Gastrocnemius medialis (tissue), 4 donors: ENCODE results near the gene KRT83. TPM values are rescaled to one million over a fixed set of nuclear protein-coding genes. Genes with fewer than 3 reads are reported as not detected.
"Not testable (repeated sequence)": the region's sequence is repeated elsewhere in the genome, so short reads cannot be mapped to it uniquely, and the experiment has no call there.

ENCODE experiments used
- ATAC-seq, 2 donors: fragments of 150-250 bp; one replicate each; pipeline ENCODE4 v1.9.1; 2016
- DNase-seq, 2 donors: peaks; one replicate each; pipeline ENCODE4 v3.0.0-alpha.2; 2019
- H3K27ac ChIP-seq, 4 donors: fragments of 200-600 bp; sonication (generic); 1 replicate in 1 of 4; 2 replicates in 3 of 4; pipeline ENCODE4 v1.5.1; 2016 to 2018; ENCODE audit warnings: mild to moderate bottlenecking in 2 of 4, moderate library complexity in 1 of 4
- H3K27me3 ChIP-seq, 3 donors: fragments of 200-600 bp; sonication (generic) in 2 of 3; 1 replicate in 1 of 3; 2 replicates in 2 of 3; pipeline versions ENCODE4 v1.5.1 to v1.6.0; 2016 to 2019; ENCODE audit warnings: mild to moderate bottlenecking in 1 of 3, moderate library complexity in 1 of 3
- H3K36me3 ChIP-seq, 2 donors: fragments of 200-600 bp; sonication (generic) in 1 of 2; one replicate each; pipeline ENCODE4 v1.5.1; 2017 to 2018
- H3K4me1 ChIP-seq, 2 donors: fragments of 200-600 bp; sonication (generic) in 1 of 2; one replicate each; pipeline ENCODE4 v1.5.1; 2016 to 2017; ENCODE audit warnings: mild to moderate bottlenecking in 2 of 2
- H3K4me3 ChIP-seq, 4 donors: fragments of 200-600 bp; sonication (generic) in 3 of 4; 1 replicate in 1 of 4; 2 replicates in 3 of 4; pipeline ENCODE4 v1.5.1; 2016 to 2019; ENCODE audit warnings: mild to moderate bottlenecking in 2 of 4
- H3K9me3 ChIP-seq, 3 donors: fragments of 200-600 bp; sonication (generic) in 2 of 3; 1 replicate in 1 of 3; 2 replicates in 2 of 3; pipeline ENCODE4 v1.5.1; 2016 to 2019
- POLR2A ChIP-seq, 2 donors: fragments of 450-650 bp; IDR thresholded peaks; one replicate each; pipeline ENCODE4 v1.6.1; 2017; ENCODE audit warnings: antibody characterized with exemption in 2 of 2, mild to moderate bottlenecking in 2 of 2, moderate library complexity in 2 of 2
- in situ Hi-C, 4 donors: fragments of 200-750 bp; cut with MboI; loops; one replicate each; pipeline versions ENCODE4 v1.15.0 to v1.8.0; 2017; ENCODE audit warnings: low sequenced_read_pairs in 4 of 4
- intact Hi-C: fragments of 100-400 bp; cut with DNase I; formaldehyde crosslinking; loops from one replicate; pipeline ENCODE4 v1.15.1; 2023; ENCODE audit warnings: low total_unique reads
- total RNA-seq, 4 donors: library from RNA; depleted of rRNA; stranded (reverse); fragments of >200 nt; gene quantifications; one replicate each; pipeline versions ENCODE4 v1.1.0 to v1.2.3, GENCODE V29; 2016
- TF ChIP-seq, protein P1 (sequence below), 5 experiments: fragments of 450-650 bp in 3 of 5; fragments of 200-600 bp in 2 of 5; sonication (generic) in 2 of 5; IDR thresholded peaks in 4 of 5; conservative IDR thresholded peaks in 1 of 5; 1 replicate in 4 of 5; 2 replicates in 1 of 5; pipeline ENCODE4 v1.5.1; 2016 to 2019; ENCODE audit warnings: antibody characterized with exemption in 5 of 5, mild to moderate bottlenecking in 3 of 5, moderate library complexity in 3 of 5

The KRT83 gene
- total RNA-seq, 4 donors from 2014 or later, result 0.13 TPM; not detected in 3

- Histone ChIP-seq H3K9me3 (no peaks in the 10 kb centered on the region), H3K4me3 (no peak overlapping the region), H3K27ac (no peak overlapping the region), H3K27me3 (peaks cover 0 to 19% (median 11%) of the 10 kb centered on the region in 3 donors), H3K36me3 (no peaks in the 10 kb centered on the region), H3K4me1 (no peaks in the 10 kb centered on the region)
- peak in 1 of 2 donors; percentile 0 for DNase-seq
- no peak for ATAC-seq
- in situ Hi-C loops, result no loop called here
- intact Hi-C loops, result no loop called here
- TF ChIP-seq POLR2A (IDR thresholded peaks at IDR 0.05), result no peak
- TF ChIP-seq, protein P1, sequence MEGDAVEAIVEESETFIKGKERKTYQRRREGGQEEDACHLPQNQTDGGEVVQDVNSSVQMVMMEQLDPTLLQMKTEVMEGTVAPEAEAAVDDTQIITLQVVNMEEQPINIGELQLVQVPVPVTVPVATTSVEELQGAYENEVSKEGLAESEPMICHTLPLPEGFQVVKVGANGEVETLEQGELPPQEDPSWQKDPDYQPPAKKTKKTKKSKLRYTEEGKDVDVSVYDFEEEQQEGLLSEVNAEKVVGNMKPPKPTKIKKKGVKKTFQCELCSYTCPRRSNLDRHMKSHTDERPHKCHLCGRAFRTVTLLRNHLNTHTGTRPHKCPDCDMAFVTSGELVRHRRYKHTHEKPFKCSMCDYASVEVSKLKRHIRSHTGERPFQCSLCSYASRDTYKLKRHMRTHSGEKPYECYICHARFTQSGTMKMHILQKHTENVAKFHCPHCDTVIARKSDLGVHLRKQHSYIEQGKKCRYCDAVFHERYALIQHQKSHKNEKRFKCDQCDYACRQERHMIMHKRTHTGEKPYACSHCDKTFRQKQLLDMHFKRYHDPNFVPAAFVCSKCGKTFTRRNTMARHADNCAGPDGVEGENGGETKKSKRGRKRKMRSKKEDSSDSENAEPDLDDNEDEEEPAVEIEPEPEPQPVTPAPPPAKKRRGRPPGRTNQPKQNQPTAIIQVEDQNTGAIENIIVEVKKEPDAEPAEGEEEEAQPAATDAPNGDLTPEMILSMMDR (IDR thresholded peaks at IDR 0.05 in 4 of 5, conservative IDR thresholded peaks at IDR 0.05 in 1 of 5), result no peak
Observed at GRCh38 chr12:52317468-52318052, 3.6 kb downstream of the KRT83 start.

DNA sequence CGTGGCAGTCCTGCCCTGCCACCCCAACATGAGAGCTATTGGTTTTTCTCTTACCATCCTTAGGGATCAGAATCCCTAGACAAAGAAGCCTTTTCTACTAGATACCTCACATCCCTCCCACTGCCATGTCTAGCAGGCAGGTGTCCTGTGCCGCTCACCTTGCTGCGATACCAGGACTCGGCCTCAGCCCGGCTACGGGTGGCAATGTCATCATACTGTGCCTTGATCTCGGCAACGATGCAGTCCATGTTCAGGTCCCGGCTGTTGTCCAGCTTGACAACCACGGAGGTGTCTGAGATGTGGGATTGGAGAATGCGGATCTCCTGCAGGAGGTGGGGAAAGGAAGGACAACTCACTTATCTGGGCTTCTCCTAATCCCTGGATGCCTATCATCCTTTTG lies 4.5 kb downstream of the KRT83 start:
- Histone ChIP-seq H3K4me3 (no peak overlapping the region), H3K27me3 (peaks cover 0 to 17% (median 4%) of the 10 kb centered on the region in 3 donors), H3K9me3 (no peaks in the 10 kb centered on the region), H3K4me1 (no peaks in the 10 kb centered on the region), H3K27ac (no peak overlapping the region), H3K36me3 (no peaks in the 10 kb centered on the region)
- ATAC-seq (no peak), DNase-seq (no peak)
- TF ChIP-seq POLR2A (IDR thresholded peaks at IDR 0.05), result no peak
- TF ChIP-seq, protein P1 (IDR thresholded peaks at IDR 0.05 in 4 of 5, conservative IDR thresholded peaks at IDR 0.05 in 1 of 5), result no peak
- intact Hi-C loops (no loop called here), in situ Hi-C loops (no loop called here)

GRCh38 chr12:52316290-52316689 lies 4.9 kb downstream of the KRT83 start:
- H3K27me3 ChIP-seq, result peaks cover 0 to 13% (median under 1%) of the 10 kb centered on the region in 3 donors
- TF ChIP-seq, protein P1 (IDR thresholded peaks at IDR 0.05 in 4 of 5, conservative IDR thresholded peaks at IDR 0.05 in 1 of 5), result no peak
- ATAC-seq, result no peak

DNA sequence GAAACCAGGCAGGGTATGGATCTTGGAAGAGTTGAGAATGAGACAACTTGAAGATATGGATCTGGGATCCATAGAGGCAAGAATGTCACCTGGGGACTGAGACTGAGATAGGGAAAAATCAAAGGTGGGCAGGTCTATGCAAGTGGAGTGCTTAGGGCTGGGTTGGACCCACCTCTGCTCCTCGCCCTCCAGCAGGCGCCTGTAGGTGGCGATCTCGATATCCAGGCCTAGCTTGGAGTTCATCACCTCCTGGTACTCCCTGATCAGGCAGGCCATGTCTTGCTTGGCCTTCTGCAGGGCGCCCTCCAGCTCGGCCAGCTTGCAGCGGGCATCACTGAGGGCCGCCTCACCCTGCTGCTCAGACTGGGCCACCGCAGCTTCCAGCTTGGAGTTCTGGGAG lies 5.5 kb downstream of the KRT83 start:
- H3K27me3 ChIP-seq, intact Hi-C loops: not testable (repeated sequence)

More at GRCh38 chr12:52316290-52316689, 4.9 kb downstream of the KRT83 start:
- no peaks in the 10 kb centered on the region for H3K36me3 ChIP-seq
- H3K9me3 ChIP-seq, result no peaks in the 10 kb centered on the region
- no peaks in the 10 kb centered on the region for H3K4me1 ChIP-seq
- H3K27ac ChIP-seq, result no peak overlapping the region
- DNase-seq, result no peak
- no peak overlapping the region for H3K4me3 ChIP-seq
- in situ Hi-C loops, result no loop called here
- intact Hi-C loops, result no loop called here

DNA sequence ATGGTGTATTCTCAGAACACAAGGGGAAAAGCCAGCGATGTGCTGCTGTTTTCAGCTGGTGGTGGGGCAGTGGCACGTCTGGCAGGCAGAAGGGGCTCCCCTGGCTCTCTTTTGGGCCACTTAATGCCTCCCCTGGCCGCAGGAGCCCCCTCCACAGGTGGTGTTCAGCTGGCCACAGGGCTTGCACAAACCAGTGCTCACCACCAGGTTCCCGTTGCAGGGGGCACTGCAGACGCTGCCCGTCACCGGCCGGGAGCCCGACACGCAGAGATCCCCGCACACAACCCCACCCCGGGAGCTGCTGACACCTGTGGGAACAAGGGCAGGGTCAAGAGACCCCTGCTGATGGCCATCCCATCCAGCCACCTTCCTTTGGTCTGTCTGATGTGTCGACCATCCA lies 6.7 kb downstream of the KRT83 start:
- Histone ChIP-seq H3K27me3 (no peaks in the 10 kb centered on the region), H3K4me3 (no peak overlapping the region), H3K36me3 (no peaks in the 10 kb centered on the region), H3K4me1 (no peaks in the 10 kb centered on the region), H3K9me3 (no peaks in the 10 kb centered on the region), H3K27ac (no peak overlapping the region)
- ATAC-seq (no peak), DNase-seq (no peak)
- TF ChIP-seq, protein P1 (IDR thresholded peaks at IDR 0.05 in 4 of 5, conservative IDR thresholded peaks at IDR 0.05 in 1 of 5), result no peak
- TF ChIP-seq POLR2A (IDR thresholded peaks at IDR 0.05), result no peak
- in situ Hi-C loops (no loop called here), intact Hi-C loops (no loop called here)

More for the DNA sequence above, 5.5 kb downstream of the KRT83 start:
- H3K36me3 ChIP-seq, H3K4me1 ChIP-seq, in situ Hi-C loops, H3K27ac ChIP-seq, DNase-seq, H3K4me3 ChIP-seq, H3K9me3 ChIP-seq, ATAC-seq: not testable (repeated sequence)
